Erythroblast (primary cell): Measurements from ENCODE around the gene PCSK7.

Experiments used
- GATA1 ChIP-seq: IDR thresholded peaks from 2 replicates; pipeline ENCODE4 v1.6.1; 2011; ENCODE audit warnings: low read depth, mild to moderate bottlenecking, control low read depth, low read length, moderate library complexity
- POLR2A ChIP-seq: IDR thresholded peaks from 2 replicates; pipeline ENCODE4 v1.6.1; 2011; ENCODE audit warnings: mild to moderate bottlenecking, low read length

DNA sequence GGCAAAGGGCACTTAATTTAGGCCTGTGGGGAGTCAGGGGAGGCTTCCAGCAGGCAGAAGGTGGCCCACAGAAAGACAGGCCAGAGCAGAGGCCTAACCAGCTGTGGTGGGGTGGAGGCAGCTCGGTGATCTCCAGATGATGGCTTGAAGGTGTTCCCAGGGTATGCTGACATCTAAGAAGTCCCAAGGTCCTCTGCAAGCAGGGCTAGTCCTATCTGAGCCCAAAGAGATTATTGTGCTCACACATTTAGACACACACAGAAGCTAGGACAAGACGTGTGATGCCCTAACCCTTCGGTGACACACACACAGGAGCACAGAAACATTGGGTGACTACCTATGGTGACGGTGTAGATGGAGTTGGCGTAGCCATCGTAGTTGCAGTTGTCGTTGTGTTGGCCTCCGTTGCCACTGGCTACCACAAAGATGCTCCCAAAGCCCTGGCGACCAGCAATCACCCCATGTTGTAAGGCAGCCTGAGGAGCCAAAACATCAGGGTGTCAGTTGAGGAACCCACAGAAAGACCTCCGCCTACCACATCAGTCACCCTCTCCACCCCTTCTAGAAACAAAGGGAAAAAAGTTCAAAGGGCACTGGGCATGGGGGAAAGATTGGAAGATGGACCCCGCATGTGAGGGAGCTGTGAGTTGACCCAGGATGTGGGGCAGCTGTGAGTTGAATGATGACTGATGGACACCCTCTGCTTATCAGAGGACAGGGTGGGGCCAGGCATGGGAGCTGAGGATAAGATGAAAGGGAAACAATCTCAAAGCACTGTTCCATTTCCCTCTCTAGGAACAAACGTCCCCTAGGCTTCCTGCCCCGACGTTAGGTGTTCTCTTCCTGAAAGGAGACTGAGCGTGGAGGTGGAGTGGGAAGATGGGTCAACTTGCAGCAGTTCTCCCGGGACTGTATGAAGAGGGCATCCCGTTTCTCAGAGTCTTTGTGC, 7.9 kb downstream of the PCSK7 start:
- TF ChIP-seq POLR2A (peak; percentile 49), GATA1 (peak; percentile 17)
